NB4 (cell line): Measurements from ENCODE around the gene TMEM88.

Experiments
- POLR2A ChIP-seq: IDR thresholded peaks from 2 replicates; pipeline ENCODE4 v1.6.1; 2011; ENCODE audit warnings: mild to moderate bottlenecking; ENCODE audit not compliant: insufficient read length; ENCODE audit errors: extremely low read depth
- TF ChIP-seq, protein P1 (sequence below): IDR thresholded peaks from one replicate; pipeline ENCODE4 v1.5.1; 2012; ENCODE audit warnings: low read depth, low read length

- TF ChIP-seq, protein P1, sequence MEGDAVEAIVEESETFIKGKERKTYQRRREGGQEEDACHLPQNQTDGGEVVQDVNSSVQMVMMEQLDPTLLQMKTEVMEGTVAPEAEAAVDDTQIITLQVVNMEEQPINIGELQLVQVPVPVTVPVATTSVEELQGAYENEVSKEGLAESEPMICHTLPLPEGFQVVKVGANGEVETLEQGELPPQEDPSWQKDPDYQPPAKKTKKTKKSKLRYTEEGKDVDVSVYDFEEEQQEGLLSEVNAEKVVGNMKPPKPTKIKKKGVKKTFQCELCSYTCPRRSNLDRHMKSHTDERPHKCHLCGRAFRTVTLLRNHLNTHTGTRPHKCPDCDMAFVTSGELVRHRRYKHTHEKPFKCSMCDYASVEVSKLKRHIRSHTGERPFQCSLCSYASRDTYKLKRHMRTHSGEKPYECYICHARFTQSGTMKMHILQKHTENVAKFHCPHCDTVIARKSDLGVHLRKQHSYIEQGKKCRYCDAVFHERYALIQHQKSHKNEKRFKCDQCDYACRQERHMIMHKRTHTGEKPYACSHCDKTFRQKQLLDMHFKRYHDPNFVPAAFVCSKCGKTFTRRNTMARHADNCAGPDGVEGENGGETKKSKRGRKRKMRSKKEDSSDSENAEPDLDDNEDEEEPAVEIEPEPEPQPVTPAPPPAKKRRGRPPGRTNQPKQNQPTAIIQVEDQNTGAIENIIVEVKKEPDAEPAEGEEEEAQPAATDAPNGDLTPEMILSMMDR, result no peak
- no peak for TF ChIP-seq POLR2A
Measured at GRCh38 chr17:7881276-7882054, 26.6 kb downstream of the TMEM88 start.
